M059J (cell line): ENCODE data around the gene SPARC. TPM values are rescaled to one million over a fixed set of nuclear protein-coding genes. Genes with fewer than 3 reads are reported as not detected.

Experiments used
- DNase-seq: peaks from one replicate; pipeline ENCODE4 v3.0.0-alpha.2; 2012; ENCODE audit warnings: low read depth
- total RNA-seq: library from RNA; depleted of rRNA; stranded (reverse); fragments of >200 nt; shearing (Covaris generic); gene quantifications from 2 replicates; pipeline ENCODE4 v1.2.3, GENCODE V29; 2014; rRNA removed

SPARC gene, protein sequence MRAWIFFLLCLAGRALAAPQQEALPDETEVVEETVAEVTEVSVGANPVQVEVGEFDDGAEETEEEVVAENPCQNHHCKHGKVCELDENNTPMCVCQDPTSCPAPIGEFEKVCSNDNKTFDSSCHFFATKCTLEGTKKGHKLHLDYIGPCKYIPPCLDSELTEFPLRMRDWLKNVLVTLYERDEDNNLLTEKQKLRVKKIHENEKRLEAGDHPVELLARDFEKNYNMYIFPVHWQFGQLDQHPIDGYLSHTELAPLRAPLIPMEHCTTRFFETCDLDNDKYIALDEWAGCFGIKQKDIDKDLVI
- total RNA-seq = 2,332 and 4,342 TPM in 2 replicates

DNA sequence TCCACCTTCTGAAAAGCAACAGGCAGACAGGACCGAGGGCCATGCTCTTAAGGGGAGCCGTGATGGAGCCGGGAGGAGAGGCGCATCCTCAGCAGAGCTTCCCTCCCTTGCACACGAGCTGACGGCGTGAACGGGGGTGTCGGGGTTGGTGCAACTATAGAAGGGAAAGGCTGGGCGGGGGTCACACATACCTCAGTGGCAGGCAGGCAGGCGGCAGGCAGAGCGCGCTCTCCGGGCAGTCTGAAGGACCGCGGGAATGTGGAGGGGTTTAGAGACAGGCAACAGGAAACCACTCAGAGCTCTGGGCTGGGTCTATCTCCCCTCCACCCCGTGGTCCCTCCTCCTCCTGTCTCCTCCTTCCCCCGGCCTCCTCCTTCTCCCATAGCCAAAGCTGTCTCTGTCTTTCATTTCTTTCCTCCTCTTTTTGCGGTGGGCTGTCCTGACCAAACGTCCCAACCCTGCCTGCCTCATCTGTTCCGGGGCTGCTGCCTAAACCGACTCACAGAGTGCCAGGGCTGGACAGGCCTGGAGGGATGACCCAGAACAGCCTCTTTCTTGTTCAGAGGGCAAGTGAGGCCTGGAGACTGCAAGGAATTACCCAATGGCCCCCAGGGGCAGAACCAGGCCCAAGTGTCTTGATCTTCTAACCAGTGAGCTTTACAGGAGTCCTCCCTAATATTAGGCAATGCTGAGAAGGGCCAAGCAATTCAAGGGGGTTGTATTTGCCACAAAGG, at the start of gene SPARC:
Gene SPARC (minus strand): TSS at position 242 of the 734 bp plus-strand sequence. CDS start 10,727 bp downstream, outside the sequence.
- peak; percentile 94 for DNase-seq

DNA sequence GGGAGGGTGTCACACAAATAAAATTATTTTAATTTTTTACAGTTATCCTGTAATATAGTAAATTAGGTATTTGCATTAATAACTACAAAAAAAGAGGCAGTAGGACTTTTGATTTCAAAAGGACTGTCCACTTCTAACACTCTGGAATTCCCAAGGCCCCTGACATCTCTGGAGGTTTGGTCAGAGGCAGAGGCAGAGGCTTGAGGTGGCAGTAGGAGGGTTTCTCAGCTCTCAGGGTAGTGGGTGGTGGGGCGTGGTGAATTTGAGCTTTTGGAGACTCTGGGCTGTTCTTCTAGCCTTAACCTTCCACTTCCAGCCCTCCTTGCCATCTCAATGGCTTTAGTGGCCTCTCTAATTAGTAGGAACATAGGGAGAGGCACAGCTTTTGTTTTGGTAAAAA, 48.9 kb upstream of the SPARC start:
- no peak for DNase-seq

DNA sequence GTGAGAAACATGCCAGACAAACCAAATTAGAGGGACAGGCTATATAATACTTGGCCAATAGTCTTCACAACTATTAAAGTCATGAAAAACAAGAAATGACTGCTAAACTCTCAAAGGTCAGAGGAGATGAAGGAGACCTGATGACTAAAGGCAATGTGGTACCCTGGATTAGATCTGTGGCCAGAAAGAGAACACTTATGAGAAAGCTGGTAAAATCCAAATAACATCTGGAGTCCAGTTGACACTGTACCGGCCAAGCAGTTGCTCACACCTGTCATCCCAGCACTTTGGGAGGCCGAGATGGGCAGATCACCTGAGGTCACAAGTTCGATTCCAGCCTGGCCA, 47.3 kb upstream of the SPARC start:
- DNase-seq = no peak

DNA sequence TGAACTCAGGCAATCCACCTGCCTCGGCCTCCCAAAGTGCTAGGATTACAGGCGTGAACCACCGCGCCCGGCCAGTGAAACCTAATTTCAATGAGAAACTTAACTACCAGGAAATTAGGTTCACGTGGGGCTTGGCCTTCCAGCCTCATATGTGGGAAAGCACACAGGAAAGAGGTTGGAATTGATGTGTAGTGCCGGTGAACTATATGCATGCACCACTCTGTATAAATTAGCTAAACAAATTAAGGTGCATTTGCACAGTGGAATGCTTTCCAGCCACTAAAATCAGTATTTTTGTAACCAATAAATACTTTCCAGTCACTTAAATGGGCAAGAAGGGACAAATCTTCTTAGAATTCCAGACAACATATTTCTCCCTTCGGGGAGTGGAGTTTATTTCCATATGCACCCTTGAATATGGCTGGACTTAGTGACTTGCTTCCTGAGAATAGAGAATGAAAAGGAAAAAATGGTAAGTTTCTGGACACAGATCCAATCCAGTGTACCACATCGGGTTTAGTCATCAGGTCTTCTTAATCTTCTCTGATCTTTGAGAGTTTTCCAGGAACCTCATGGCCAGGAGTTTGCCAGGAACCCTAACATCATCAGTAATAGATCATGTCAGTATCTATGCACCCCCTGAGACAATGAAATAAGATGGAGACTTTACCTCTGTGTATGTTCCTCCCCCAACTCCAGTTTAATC, 46.8 kb upstream of the SPARC start:
- peak; percentile 68 for DNase-seq

DNA sequence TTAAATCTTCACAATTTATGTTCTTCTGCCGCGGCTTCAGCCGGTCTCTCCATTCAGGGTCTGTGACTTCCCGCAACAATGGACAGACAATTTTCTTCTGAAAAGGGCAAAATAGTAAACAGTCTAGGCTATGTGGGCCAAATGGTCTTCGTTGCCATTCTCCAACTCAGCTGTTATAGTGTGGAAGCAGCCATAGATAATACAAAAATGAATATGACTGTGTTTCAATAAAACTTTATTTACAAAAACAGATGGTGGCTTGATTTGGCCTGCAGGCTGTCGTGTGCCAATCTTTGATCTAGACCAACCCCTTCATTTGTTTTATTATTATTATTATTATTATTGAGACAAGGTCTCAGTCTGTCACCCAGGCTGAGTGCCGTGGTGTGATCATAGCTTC, 43.7 kb upstream of the SPARC start:
- no peak for DNase-seq

DNA sequence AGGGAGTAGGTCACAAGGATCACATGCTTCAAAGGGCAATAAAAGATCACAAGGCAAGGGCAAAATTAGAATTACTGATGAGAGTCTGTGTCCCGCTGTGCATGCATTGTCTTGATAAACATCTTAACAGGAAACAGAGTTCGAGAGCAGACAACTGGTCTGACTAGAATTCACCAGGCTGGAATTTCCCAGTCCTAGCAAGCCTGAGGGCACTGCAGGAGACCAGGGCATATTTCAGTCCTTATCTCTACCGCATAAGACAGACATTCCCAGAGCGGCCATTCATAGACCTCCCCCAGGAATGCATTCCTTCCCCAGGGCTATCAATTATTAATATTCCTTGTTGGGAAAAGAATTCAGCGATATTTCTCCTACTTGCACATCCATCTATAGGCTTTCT, 42.9 kb upstream of the SPARC start:
- peak; percentile 32 for DNase-seq

DNA sequence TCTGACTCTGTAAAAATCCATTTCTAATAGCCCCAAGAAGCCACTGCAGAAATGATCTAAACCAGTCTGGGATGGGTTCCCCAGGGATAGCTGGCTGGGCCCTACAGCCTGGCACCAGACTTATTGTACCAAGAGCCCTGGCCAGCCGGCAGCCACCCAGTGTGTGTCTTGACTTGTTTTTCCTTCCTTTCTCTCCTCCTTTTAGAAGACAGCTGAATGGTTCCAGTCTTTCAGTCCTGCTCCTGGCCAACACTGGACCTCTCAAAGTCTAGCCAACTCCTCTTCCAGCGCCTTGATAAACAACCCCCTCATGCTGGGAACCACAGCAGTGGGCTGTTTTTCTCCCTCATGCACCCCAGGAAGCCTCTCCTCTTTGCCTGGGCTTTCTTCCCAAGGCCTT, 37.6 kb upstream of the SPARC start:
- no peak for DNase-seq

DNA sequence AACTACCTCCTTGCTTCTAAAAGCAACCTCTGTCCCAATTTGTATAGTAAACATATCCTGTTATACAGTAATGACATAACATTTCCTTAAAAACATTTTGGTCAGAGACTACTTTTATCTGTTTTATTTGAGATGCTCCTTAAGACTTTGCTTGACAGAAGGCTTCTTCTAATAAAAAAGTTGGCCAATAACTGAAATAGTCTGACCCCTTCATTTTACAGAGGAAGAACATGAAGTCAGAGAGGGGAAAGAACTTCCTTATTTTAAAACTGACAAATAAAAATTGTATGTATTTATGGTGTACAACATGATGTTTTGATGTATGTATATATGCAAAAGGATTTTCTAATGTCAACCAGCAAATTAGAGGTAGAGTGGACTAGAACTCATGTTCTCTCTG, 35.8 kb upstream of the SPARC start:
- DNase-seq = no peak

DNA sequence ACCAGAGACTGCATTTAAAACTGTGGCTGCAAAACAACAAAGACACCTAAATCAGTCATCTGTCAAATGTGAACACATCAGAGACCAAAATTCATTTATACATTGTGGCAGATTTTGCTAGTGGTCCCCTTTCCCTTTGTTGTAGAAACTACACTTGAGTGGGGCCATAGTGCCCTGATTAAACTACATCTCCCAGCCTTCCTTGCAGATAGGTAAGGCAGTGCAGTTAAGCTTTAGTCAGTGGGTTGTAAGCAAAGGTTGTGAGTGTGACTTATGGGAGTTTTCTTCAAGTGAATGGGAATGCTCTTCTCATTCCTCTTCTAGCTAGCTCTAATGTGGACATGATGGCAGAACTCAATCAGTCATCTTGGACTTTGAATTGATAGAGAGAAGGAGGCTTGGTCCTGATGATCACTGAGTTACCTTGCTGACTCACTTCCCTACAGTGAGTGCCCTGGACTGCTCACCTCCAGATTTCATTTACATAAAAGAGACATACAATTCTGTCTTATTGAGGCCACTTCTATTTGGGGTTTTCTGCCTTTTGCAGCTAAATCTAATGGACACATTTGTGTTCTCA, 35.2 kb upstream of the SPARC start:
- DNase-seq = no peak

DNA sequence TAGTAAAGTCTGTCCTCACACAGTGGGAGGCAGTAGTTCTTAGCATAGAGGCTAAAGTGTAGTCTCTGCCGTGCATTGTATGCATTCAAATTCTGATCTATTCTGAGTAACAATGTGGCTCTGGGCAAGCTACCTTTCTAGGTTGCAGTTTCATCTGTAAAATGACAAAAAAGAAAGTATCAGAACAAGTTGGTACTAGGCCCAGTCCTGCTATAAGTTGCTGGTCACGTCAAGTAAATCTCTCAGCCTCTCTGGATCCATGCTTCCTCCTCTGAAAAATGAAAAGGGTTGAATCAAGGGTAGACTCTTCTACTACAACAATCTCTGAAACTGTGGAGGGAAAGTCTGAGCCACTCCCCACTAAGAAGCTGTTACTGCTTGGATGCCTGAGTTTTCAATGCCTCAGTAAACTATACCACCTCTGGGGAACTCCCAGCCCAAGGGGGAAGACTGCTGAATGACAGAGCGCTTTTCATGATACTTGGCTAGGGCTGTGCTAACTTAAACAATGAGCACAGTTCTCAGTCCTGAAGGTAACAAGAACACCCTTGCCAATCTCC, 34.5 kb upstream of the SPARC start:
- DNase-seq = no peak

DNA sequence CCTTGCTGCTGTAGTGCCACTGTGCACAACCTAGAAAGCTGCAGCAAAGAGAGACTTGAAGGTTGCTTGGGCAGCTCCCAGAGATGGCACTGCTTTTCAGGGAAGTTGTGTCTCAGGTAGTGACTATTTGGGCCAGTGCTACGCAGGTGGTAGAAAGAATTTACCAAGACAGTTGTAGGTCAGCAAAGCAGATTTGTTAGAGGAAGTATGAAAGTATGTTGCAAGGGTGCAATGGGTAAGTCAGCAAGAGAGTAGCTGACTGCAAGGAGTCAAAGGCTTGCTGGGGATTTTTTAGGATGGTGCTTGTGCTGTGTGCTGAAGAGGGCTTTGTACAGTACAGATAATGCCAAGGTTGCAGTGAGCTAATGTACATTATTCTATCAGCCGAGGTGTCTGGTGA, 33.5 kb upstream of the SPARC start:
- DNase-seq = no peak

DNA sequence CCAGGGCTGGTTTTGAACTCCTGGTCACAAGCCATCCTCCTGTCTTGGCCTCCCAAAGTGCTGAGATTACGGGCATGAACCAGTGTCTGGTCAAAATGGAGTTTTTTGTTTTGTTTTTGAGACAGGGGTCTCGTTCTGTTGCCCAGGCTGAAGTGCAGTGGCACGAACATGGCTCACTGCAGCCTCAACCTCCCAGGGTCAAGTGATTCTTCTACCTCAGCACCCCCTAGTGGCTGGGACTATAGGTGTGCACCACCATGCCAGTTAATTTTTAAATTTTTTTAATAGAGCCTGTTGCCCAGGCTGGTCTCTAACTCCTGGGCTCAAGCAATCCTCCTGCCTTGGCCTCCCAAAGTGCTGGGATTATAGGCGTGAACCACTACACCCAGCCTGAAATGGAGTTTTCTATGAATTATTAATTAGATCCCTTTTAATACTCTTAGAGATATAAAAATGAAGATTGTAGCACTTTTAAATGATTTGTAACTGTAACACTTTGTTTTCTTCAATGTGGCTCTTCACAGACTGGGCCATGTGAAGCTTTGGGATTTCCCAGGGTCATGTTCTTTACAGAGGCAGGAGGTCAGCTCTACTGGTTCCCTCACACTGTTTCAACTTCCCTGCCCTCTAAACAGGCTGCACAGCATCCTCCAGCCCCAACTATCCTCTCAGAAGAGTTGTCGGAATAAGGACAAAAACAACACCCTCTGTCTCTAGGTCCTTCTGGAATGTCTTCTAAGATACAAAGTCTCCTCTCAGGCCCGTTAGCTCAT, 32.7 kb upstream of the SPARC start:
- peak; percentile 62 for DNase-seq

DNA sequence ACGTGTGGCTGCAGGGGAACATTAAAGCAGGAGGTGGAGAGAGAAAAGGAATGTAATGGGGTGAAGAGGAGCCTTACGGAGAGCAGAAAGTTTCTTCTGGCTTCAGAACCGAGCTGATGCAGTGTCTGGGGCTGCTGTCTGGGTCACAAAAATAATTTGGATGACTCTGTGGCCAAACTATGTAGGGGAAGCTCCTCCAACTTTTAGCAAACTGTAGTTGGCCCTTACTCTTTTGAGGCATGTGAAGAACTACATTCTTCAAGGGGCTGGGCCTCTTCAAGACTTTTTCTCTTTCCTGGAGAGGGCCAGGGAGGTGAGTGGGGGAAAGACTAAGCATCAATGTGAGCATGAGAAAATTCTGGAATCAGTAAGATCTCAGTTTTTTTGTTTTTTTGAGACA, 31.9 kb upstream of the SPARC start:
- no peak for DNase-seq

DNA sequence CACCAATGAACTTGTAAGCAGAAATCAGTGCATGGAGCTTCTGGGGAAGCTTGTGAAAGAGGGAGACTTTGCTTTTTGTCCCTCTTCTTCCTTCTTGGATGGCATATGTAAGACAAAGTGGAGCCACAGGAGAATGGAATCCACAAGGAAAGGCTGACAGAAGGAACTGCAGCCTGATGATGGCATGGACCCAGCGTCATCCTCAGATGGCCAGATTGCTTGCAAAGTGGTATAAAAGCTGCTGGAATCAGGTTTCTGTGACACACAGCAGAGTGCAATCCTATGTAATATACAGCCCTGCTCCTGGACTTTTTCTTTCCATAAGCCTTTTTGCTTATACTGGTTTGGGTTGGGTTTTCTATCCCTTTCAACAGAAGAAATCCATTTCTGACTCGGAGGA, 31.4 kb upstream of the SPARC start:
- no peak for DNase-seq

DNA sequence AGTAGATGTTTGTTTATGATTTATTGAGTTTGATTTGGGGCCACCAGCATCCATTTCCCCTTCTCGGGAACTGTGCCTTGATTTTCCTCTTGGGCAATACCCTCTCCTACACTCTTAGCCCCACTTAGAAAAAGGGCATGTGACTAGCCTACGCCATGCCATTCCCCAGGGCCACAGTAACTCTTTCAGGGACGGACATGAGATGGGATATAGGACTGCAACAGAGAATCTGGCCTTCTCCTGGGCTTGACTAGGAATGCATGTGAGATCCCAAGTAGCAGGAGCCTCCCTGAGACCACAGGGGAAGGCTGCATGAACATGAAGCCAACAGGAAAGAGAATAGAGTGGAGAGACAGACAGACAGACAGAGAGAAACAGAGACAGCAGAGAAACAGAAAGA, 30.7 kb upstream of the SPARC start:
- no peak for DNase-seq

DNA sequence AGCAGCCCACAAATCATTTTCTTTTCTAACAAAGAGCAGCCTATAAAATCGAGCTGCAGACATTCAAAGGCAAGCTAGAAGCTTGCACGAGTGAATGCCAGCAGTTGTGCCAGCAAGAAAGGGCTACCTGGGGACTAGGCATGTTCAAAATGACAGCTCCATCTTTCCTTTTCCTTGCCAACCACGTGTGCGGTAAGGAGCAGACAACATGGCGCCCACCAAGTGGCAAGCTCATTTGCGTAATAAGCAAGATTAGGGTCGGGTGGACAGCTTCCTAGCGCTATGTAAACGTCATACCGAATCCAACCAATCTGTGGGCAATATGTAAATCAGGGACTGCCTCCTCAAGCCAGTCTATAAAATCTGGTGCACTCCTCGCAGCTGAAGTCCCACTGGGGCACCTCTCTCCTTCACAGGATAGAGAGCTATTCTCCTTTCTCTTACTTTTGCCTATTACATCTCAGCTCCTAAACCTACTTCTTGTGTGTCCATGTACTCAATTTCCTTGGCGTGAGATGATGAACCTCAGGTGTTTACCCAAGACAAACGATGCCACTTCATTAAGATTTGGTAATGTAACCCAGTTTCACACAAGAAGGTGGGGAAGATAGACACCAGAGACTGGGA, 22.5 kb upstream of the SPARC start:
- DNase-seq = no peak

DNA sequence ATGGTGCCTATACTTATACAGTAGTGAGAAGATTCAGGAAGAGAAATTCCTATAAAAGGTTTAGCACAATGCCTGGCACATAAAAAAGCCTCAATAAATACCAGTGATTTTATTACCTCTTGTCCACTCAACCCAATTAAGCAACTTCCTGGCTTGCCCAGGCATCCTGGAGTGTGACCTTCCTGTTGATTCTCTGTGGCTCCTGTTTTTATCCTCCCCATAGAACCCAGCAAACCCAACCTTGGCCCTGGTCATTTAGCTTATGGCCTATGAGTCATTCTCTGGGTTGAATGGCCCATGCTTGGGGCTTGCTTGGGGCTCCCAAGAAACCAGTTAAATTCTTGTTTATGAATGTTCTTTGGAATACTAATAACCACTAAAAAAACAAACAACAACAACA, 21.4 kb upstream of the SPARC start:
- DNase-seq = peak; percentile 93

DNA sequence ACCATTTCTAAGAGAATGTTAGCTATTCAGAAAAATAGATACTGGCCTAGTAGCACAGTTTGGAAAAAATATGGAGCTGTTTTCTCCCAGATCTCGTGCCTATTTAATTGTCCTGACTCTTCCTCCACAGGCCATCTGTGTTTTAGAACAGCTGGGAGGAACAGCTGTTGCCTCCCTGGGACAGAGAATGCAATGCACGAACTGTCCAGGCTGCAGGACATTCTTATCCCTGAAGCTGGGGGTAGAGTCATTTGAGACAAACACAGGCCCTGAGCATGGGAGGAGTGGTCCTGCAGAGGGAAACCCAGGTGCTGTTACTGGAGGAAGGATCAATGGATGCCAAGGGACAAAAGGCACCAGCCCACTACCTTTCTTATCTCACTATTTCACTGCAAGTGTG, 20.9 kb upstream of the SPARC start:
- DNase-seq = no peak

DNA sequence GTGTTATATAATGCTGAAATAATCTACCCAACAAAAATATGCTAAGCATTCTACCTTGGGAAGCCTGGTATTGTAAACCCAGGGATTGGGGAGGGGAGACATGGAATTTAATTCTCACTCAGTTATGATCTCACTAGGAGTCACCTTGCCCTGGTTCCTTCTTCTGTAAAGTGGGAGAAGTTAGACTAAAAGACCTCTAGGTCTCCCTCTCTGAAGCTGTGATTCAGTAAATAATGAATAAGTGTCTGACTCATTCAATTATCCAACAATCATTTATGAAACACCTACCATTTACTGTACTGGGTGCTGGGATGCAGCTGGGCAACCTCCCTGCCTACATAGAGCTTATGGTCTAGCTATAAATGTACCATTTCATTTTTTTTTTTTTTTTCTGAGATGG, 20.2 kb upstream of the SPARC start:
- DNase-seq = peak; percentile 85

DNA sequence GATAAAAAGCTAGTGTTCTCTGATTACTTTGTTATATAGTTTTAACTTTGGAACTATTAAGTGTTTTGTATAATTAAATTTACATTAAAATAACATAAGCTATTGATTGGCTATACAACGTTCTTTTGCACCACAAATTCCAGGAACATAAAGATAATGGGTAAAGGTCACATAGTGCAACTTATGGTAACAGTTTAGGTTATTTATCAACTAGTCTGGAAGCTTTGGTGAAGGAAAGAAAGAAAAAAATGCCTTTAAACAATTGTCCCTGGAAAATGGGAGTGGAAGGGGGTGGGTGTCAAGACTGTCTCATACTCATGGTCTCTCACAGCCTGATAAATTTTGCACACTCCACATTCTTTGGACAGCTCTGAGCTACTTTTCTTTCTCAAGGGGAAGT, 17.1 kb upstream of the SPARC start:
- no peak for DNase-seq

DNA sequence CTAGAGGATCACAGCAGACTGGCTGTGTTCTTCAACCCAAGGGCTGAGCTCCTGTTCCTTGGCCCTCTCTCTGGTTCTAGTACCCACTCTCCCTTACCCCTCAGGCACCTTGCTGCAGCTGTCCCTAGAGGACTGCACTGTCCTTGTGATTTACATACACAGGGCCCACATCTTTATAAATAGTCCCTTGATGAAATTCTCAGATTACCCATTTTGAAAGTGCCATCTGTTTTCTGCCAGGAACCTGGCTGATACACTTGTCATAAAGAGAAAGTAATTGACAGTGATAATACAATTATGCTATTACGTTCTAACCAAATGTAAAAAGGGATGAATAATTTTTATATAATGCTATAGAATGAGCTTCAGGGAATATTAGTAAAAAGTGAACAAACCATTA, 16.5 kb upstream of the SPARC start:
- no peak for DNase-seq
